H9 (cell line): Measurements from ENCODE around the gene WDFY1. TPM values are rescaled to one million over a fixed set of nuclear protein-coding genes. Genes with fewer than 3 reads are reported as not detected.

ENCODE experiments used
- DNase-seq: peaks from one replicate; pipeline ENCODE4 v3.0.0-alpha.2; 2017
- H2AFZ ChIP-seq: one replicate; pipeline ENCODE4 v1.6.1; 2013; ENCODE audit warnings: mild to moderate bottlenecking, low read length, control low read depth, moderate library complexity
- H2AK5ac ChIP-seq: 2 replicates; pipeline ENCODE4 v1.6.1; 2013; ENCODE audit warnings: low read length, control low read depth, mixed read lengths; ENCODE audit not compliant: insufficient read length
- H2BK120ac ChIP-seq: one replicate; pipeline ENCODE4 v1.6.1; 2013; ENCODE audit warnings: low read depth, mild to moderate bottlenecking, low read length, control low read depth, inconsistent platforms; ENCODE audit not compliant: poor library complexity, severe bottlenecking
- H2BK12ac ChIP-seq: 2 replicates; pipeline ENCODE4 v1.6.1; 2013; ENCODE audit warnings: low read length, control low read depth, mixed read lengths, low read depth; ENCODE audit not compliant: insufficient read length
- H2BK15ac ChIP-seq: 2 replicates; pipeline ENCODE4 v1.6.1; 2013; ENCODE audit warnings: low read depth, low read length, control low read depth
- H2BK20ac ChIP-seq: one replicate; pipeline ENCODE4 v1.6.1; 2013; ENCODE audit warnings: low read depth, mild to moderate bottlenecking, low read length, control low read depth, inconsistent platforms; ENCODE audit not compliant: poor library complexity, severe bottlenecking
- H2BK5ac ChIP-seq: 2 replicates; pipeline ENCODE4 v1.6.1; 2013; ENCODE audit warnings: low read length, control low read depth, mixed read lengths; ENCODE audit not compliant: insufficient read length
- H3K14ac ChIP-seq: 2 replicates; pipeline ENCODE4 v1.6.1; 2013; ENCODE audit warnings: low read length, control low read depth; ENCODE audit not compliant: insufficient read depth
- H3K18ac ChIP-seq: 2 replicates; pipeline ENCODE4 v1.6.1; 2013; ENCODE audit warnings: low read depth, mild to moderate bottlenecking, mixed read lengths, low read length, control low read depth; ENCODE audit not compliant: insufficient read length
- H3K23ac ChIP-seq: 2 replicates; pipeline ENCODE4 v1.6.1; 2013; ENCODE audit warnings: low read length, control low read depth, mixed read lengths, low read depth; ENCODE audit not compliant: insufficient read length
- H3K23me2 ChIP-seq: 2 replicates; pipeline ENCODE4 v1.6.1; 2013; ENCODE audit warnings: low read depth, mild to moderate bottlenecking, mixed read lengths, low read length, control low read depth; ENCODE audit not compliant: insufficient read length, poor library complexity, severe bottlenecking
- H3K27ac ChIP-seq: 2 replicates; pipeline ENCODE4 v1.5.1; 2013; ENCODE audit warnings: low read length, control low read depth, mixed read lengths, low read depth; ENCODE audit not compliant: insufficient read length
- H3K27me3 ChIP-seq: 2 replicates; pipeline ENCODE4 v1.6.1; 2013; ENCODE audit warnings: low read length, control low read depth, inconsistent platforms; ENCODE audit not compliant: insufficient read depth
- H3K4ac ChIP-seq: 2 replicates; pipeline ENCODE4 v1.6.1; 2013; ENCODE audit warnings: low read depth, mild to moderate bottlenecking, control low read depth, inconsistent platforms, low read length, moderate library complexity
- H3K4me1 ChIP-seq: 2 replicates; pipeline ENCODE4 v1.6.1; 2013; ENCODE audit warnings: low read length, control low read depth, inconsistent platforms; ENCODE audit not compliant: insufficient read depth
- H3K4me2 ChIP-seq: 2 replicates; pipeline ENCODE4 v1.6.1; 2013; ENCODE audit warnings: low read length, control low read depth, mixed read lengths; ENCODE audit not compliant: insufficient read length, insufficient read depth
- H3K56ac ChIP-seq: 2 replicates; pipeline ENCODE4 v1.6.1; 2013; ENCODE audit warnings: low read depth, mild to moderate bottlenecking, mixed read lengths, low read length, control low read depth; ENCODE audit not compliant: insufficient read length
- H3K79me1 ChIP-seq: 2 replicates; pipeline ENCODE4 v1.6.1; 2013; ENCODE audit warnings: low read depth, mild to moderate bottlenecking, moderate library complexity, low read length, control low read depth, inconsistent platforms; ENCODE audit not compliant: insufficient read depth, poor library complexity, severe bottlenecking
- H3K79me2 ChIP-seq: 2 replicates; pipeline ENCODE4 v1.6.1; 2013; ENCODE audit warnings: low read length, control low read depth, inconsistent platforms; ENCODE audit not compliant: insufficient read depth
- H3K9ac ChIP-seq: 2 replicates; pipeline ENCODE4 v1.6.1; 2013; ENCODE audit warnings: low read length, control low read depth, mixed read lengths; ENCODE audit not compliant: insufficient read length; ENCODE audit errors: extremely low read depth
- H3K9me3 ChIP-seq: one replicate; pipeline ENCODE4 v1.6.1; 2013; ENCODE audit warnings: low read depth, low read length, inconsistent platforms; ENCODE audit not compliant: control insufficient read depth
- H3T11ph ChIP-seq: one replicate; pipeline ENCODE4 v1.6.1; 2013; ENCODE audit warnings: mild to moderate bottlenecking, low read length, control low read depth, inconsistent platforms
- H4K20me1 ChIP-seq: one replicate; pipeline ENCODE4 v1.6.1; 2013; ENCODE audit not compliant: control insufficient read depth, insufficient read length, insufficient read depth
- H4K5ac ChIP-seq: 2 replicates; pipeline ENCODE4 v1.6.1; 2013; ENCODE audit warnings: low read depth, mild to moderate bottlenecking, mixed read lengths, low read length, control low read depth; ENCODE audit not compliant: insufficient read length
- H4K8ac ChIP-seq: replicated peaks from 2 replicates; pipeline ENCODE4 v1.6.1; 2013; ENCODE audit warnings: low read length, control low read depth, mixed read lengths, low read depth; ENCODE audit not compliant: insufficient read length
- H4K91ac ChIP-seq: 2 replicates; pipeline ENCODE4 v1.6.1; 2013; ENCODE audit warnings: low read depth, mild to moderate bottlenecking, moderate library complexity, mixed read lengths, low read length, control low read depth; ENCODE audit not compliant: insufficient read length
- H3K27ac Mint-ChIP-seq, 3 experiments: 2 replicates in 2 of 3; 3 replicates in 1 of 3; pipeline ENCODE4 v1.8.0; 2020 to 2021; ENCODE audit warnings: mixed read lengths in 3 of 3, mild to moderate bottlenecking in 1 of 3, moderate library complexity in 1 of 3
- H3K27me3 Mint-ChIP-seq: 2 replicates; pipeline ENCODE4 v1.8.0; 2021; ENCODE audit warnings: low read depth, mild to moderate bottlenecking, moderate library complexity, mixed read lengths
- H3K36me3 Mint-ChIP-seq, 3 experiments: 2 replicates in 2 of 3; 3 replicates in 1 of 3; pipeline ENCODE4 v1.8.0; 2020 to 2021; ENCODE audit warnings: low read depth in 3 of 3, mixed read lengths in 3 of 3; ENCODE audit not compliant: insufficient read depth in 1 of 3
- H3K4me1 Mint-ChIP-seq, 2 experiments: 2 replicates each; pipeline ENCODE4 v1.8.0; 2020; ENCODE audit warnings: mixed read lengths in 2 of 2
- H3K4me3 Mint-ChIP-seq, 2 experiments: 2 replicates in 1 of 2; 3 replicates in 1 of 2; pipeline ENCODE4 v1.8.0; 2020 to 2021; ENCODE audit warnings: mild to moderate bottlenecking in 2 of 2, mixed read lengths in 2 of 2, moderate library complexity in 1 of 2
- H3K9me3 Mint-ChIP-seq, 2 experiments: 2 replicates in 1 of 2; 3 replicates in 1 of 2; pipeline ENCODE4 v1.8.0; 2020; ENCODE audit warnings: mild to moderate bottlenecking in 2 of 2, mixed read lengths in 2 of 2, moderate library complexity in 1 of 2
- CTCF ChIP-seq: fragments of 200-600 bp; sonication (generic); conservative IDR thresholded peaks from 3 replicates; pipeline ENCODE4 v1.8.0; 2021; ENCODE audit warnings: antibody characterized with exemption, mild to moderate bottlenecking
- WGBS: extraction: QIAGEN DNeasy Blood & Tissue Kit; methylation state at CpG from one replicate; pipeline ENCODE4 v1.1.7; 2013; ENCODE audit warnings: missing lambda C conversion rate, low lambda C conversion rate, mixed read lengths; ENCODE audit not compliant: insufficient read length; ENCODE audit errors: extremely low coverage; 5-methylcytosine and 5-hydroxymethylcytosine counted together
- total RNA-seq: library from RNA; stranded (reverse); gene quantifications from 2 replicates; pipeline ENCODE4 v1.2.1, GENCODE V29; 2021

WDFY1 gene
- total RNA-seq, 1 experiment from 2014 or later = 54.1 TPM

DNA sequence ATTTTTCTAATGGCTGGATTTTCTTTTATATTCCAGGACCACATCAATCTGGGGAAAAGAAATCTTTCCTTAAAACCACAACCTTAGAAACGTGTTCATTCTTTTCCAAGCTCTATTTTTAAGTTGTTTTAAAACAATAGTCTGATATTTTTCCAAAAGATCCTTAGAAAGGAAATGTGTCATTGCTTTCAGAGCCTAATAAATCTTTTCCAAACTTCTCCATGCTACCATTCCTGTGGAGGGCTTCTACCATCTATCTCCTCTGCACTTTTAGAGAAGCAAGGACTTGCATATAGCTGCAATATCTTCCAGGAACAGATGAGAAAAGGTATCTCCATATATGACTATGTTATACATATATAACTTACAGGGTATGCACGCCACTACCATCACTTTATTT is 21.2 kb downstream of the WDFY1 start:
- Histone ChIP-seq H4K91ac (no peak overlapping the region), H4K8ac (no peak overlapping the region), H3K23me2 (no peaks in the 10 kb centered on the region), H4K5ac (no peak overlapping the region), H2BK120ac (no peak overlapping the region), H3K56ac (no peak overlapping the region), H4K20me1 (no peaks in the 10 kb centered on the region), H3K23ac (no peak overlapping the region), H3K27me3 (no peaks in the 10 kb centered on the region), H2AFZ (no peak overlapping the region), H3K4ac (no peak overlapping the region), H3K9ac (no peak overlapping the region), H2AK5ac (no peak overlapping the region), H3K9me3 (no peaks in the 10 kb centered on the region), H3K79me2 (peaks cover 13% of the 10 kb centered on the region; the same call in 1 of the 2 replicates), H2BK20ac (no peak overlapping the region), H3K4me1 (no peaks in the 10 kb centered on the region; the same call in 1 of the 2 replicates), H3T11ph (no peak overlapping the region), H3K4me2 (no peak overlapping the region), H2BK5ac (no peak overlapping the region), H2BK15ac (no peak overlapping the region), H3K18ac (no peak overlapping the region), H2BK12ac (no peak overlapping the region), H3K27ac (no peak overlapping the region), H3K14ac (no peak overlapping the region), H3K79me1 (peaks cover 10% of the 10 kb centered on the region)
- no CpG with 5 or more reads among the region's 2 CpGs for WGBS
- TF ChIP-seq CTCF = no peak
- Mint-ChIP-seq H3K36me3 (peaks cover 23 to 41% (median 38%) of the 10 kb centered on the region in 3 experiments; a peak in 6 of 7 replicates), H3K27me3 (no peaks in the 10 kb centered on the region), H3K4me1 (peaks cover 0 to 11% of the 10 kb centered on the region in 2 experiments; a peak in 2 of 4 replicates), H3K9me3 (peaks cover 9 to 21% of the 10 kb centered on the region in 2 experiments), H3K27ac (no peak overlapping the region), H3K4me3 (no peak overlapping the region)
- no peak for DNase-seq
